ENCODE results near the gene TEX47.

TEX47 gene

DNA sequence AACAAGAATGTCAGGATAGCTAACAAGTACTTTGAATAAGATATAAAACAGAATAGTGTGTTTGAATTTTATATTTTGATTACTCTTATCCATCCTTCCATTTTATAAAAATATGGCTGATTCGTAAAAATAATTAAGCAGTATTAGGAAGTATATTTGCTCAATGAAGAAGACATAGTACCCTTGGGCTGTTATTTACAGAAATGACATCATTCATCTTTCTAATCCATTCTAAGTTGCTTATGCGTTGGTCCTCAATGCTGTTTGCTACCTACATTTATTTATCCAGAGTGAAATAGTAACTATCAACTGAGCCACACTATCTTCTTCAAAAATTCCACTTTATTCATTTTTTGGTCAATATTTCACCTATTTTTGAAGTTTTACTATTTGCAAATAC is 38.2 kb downstream of the TEX47 start:
- no peak for DNase-seq
- in situ Hi-C loops (cut with MboI; ENCODE audit: low pct_unique_long_range_greater_than_20kb, low sequenced_read_pairs), result no loop called here

DNA sequence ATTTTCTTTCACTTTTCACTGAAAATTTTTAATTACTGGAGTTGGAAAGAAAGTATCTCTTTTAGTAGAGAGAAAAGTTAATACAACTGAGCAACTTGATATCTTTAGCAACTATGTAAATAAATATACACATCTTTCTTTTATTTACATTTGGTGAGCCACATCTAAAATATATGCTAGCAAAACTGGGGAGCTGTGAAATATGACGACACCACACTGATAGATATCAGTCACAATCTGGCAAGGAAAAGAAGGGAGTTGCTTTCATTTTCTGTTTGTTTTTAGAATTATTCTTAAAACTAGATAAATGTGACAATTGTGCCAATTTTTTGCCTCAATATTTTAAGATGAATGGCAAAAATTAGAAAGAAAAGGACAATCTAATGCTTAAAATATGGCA is 38.7 kb downstream of the TEX47 start:
- no peak for DNase-seq
- in situ Hi-C loops (cut with MboI; ENCODE audit: low pct_unique_long_range_greater_than_20kb, low sequenced_read_pairs), result no loop called here

DNA sequence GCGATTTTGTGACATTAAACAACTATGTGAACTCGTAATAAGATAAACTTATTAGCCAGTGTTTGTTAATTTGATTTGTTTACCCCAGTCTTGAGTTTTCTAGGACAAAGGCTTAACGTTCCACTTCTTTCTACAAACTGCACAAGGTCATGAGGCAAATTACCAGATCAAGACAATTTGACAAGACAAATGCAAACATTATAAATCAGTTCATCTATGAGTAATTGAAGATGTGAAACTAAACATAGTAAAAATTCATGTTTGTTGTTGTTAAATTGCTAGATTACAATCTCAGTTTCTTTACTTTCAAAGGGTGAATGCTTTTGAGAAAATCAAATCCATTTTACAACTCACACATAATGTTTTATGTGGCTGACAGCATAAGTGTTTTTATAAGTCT is 49.4 kb downstream of the TEX47 start:
- DNase-seq, result no peak
- in situ Hi-C loops (cut with MboI; ENCODE audit: low pct_unique_long_range_greater_than_20kb, low sequenced_read_pairs), result no loop called here
